NB4 (cell line): ENCODE measurements around the gene KLC1.
"Not testable (repeated sequence)": the region's sequence is repeated elsewhere in the genome, so short reads cannot be mapped to it uniquely, and the experiment has no call there.

ENCODE experiments used
- DNase-seq: peaks from one replicate; pipeline ENCODE4 v3.0.0; 2010; ENCODE audit warnings: low read depth
- H3K4me3 ChIP-seq: one replicate; pipeline ENCODE4 v1.5.1; 2011; ENCODE audit warnings: mild to moderate bottlenecking, low read depth, low read length, moderate library complexity
- MAX ChIP-seq: IDR thresholded peaks from 2 replicates; pipeline ENCODE4 v1.6.1; 2011; ENCODE audit warnings: low read depth, low read length
- MYC ChIP-seq: IDR thresholded peaks from 2 replicates; pipeline ENCODE4 v1.6.1; 2011; ENCODE audit warnings: low read depth, low read length
- POLR2A ChIP-seq: IDR thresholded peaks from 2 replicates; pipeline ENCODE4 v1.6.1; 2011; ENCODE audit warnings: mild to moderate bottlenecking; ENCODE audit not compliant: insufficient read length; ENCODE audit errors: extremely low read depth
- TF ChIP-seq, protein P1 (sequence below): IDR thresholded peaks from one replicate; pipeline ENCODE4 v1.5.1; 2012; ENCODE audit warnings: low read depth, low read length

Gene KLC1

DNA sequence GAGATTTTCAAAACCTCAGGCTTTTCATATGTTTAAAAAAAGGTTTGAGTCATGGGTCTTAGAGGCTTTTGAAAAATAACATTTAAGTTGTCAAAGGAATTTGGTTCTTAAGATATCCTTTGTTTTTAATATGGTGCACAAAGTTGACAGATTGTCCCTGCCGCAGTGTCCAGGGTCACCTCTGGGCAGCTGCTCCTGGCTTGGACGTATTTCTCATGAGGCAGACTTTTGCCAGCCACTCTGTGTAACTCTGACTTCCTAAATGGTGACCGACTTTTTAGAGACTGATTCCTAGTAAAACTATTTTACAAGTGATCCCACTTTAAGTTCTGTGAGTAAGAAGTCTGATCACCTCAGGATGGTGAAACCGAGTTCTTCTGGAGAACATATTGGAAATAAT, 58.7 kb downstream of the KLC1 start:
- TF ChIP-seq POLR2A = no peak
- TF ChIP-seq, protein P1, sequence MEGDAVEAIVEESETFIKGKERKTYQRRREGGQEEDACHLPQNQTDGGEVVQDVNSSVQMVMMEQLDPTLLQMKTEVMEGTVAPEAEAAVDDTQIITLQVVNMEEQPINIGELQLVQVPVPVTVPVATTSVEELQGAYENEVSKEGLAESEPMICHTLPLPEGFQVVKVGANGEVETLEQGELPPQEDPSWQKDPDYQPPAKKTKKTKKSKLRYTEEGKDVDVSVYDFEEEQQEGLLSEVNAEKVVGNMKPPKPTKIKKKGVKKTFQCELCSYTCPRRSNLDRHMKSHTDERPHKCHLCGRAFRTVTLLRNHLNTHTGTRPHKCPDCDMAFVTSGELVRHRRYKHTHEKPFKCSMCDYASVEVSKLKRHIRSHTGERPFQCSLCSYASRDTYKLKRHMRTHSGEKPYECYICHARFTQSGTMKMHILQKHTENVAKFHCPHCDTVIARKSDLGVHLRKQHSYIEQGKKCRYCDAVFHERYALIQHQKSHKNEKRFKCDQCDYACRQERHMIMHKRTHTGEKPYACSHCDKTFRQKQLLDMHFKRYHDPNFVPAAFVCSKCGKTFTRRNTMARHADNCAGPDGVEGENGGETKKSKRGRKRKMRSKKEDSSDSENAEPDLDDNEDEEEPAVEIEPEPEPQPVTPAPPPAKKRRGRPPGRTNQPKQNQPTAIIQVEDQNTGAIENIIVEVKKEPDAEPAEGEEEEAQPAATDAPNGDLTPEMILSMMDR = no peak
- TF ChIP-seq MAX = no peak
- no peak for TF ChIP-seq MYC
- no peak for DNase-seq
- H3K4me3 ChIP-seq = no peak overlapping the region

DNA sequence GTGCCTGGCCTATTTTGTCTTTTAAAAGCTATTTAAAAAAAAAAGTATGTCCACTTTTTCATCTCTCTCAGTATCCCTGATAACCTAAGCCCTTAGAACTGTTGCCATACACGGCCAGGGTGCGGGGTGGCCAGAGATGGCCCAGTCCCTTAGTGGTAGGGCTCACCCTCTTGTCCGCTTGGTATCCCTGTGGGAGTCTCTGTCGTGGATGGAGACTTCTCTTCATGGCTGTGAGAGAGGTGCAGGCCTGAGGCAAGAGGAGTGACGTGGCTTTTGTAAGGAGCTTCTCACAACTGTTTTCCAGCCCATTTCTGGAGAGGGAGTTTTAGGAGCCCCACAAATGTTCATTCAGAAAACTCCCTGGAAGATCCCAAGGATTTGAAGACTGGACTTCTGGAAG, 59.4 kb downstream of the KLC1 start:
- no peak overlapping the region for H3K4me3 ChIP-seq
- no peak for TF ChIP-seq MYC
- TF ChIP-seq MAX = no peak
- no peak for TF ChIP-seq POLR2A
- TF ChIP-seq, protein P1 = no peak
- DNase-seq = no peak

- no peak for DNase-seq
- no peak for TF ChIP-seq MYC
- no peak for TF ChIP-seq POLR2A
- TF ChIP-seq, protein P1 = no peak
- no peak for TF ChIP-seq MAX
- H3K4me3 ChIP-seq = no peak overlapping the region
Observed at GRCh38 chr14:103688906-103689902, 60.2 kb downstream of the KLC1 start.

DNA sequence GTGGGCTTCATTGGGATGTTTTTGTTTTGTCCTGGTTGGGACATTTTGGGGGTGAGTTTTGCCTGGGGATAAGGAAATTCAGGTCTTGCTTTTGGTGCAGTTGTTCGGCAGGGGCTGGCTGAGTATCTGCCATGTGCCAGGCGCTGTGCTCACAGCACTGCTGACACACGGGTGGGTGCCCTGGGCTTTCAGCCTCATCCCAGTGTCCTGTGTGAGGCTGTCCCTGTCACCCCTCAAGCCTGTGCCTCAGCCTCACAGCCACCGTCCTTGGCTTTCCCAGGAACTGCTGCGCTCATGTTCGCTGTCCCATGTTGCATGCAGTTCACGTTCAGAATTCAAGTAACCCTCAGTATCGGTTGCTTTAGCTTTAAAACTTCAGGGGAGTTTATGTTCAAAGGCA, 61.3 kb downstream of the KLC1 start:
- no peak for TF ChIP-seq MAX
- DNase-seq = no peak
- H3K4me3 ChIP-seq = no peak overlapping the region

- not testable (repeated sequence) for DNase-seq, H3K4me3 ChIP-seq
Observed at GRCh38 chr14:103691655-103692054, 62.6 kb downstream of the KLC1 start.

DNA sequence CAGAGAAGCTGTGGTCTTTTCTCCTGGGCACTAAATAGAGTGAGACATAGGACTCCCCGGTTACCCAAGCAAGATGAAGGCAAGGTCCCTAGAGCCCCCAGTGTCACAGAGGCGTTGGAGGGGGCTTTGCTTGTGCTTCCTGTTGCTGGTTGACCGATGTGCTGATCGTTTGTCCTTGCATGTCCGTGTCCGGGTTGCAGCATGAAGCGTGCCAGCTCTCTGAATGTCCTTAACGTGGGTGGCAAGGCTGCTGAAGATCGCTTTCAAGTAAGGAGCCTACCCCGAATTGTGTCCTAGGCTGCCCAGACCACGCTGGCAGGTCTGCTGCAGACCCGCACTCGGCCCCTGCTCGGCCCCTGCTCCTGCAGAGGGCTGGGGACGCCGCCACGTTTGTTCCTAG, 63.1 kb downstream of the KLC1 start:
- no peak for DNase-seq
- TF ChIP-seq, protein P1 = no peak
- TF ChIP-seq POLR2A (no peak), MYC (no peak), MAX (no peak)
- no peak overlapping the region for H3K4me3 ChIP-seq

DNA sequence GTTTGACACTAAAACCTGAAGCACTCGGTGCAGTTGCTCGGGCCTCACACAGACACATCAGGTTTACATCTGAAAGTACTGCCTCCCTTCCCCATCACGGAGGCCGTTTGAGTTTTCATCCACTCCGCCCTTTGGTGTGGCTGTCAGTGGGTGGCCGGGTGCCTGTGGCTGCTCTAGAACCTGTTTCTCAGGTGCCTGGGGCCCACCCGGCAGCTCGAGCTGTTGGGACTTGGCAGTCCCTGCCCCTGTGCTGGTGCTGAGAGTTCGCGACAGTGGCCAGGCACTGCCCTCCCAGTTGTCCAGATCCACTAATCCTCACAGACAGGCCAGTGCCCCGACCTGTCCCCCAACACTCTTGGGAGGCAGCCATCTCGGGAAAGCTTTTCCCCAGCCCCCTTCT, 63.9 kb downstream of the KLC1 start:
- H3K4me3 ChIP-seq = no peak overlapping the region
- no peak for DNase-seq
- no peak for TF ChIP-seq MYC
- no peak for TF ChIP-seq POLR2A
- TF ChIP-seq, protein P1 = no peak
- TF ChIP-seq MAX = no peak
